ENCODE data around the gene TINAGL1. TPM values are rescaled to one million over a fixed set of nuclear protein-coding genes. Genes with fewer than 3 reads are reported as not detected.

Gene TINAGL1
- total RNA-seq, 1 experiment from 2014 or later: 2.5 TPM

GRCh38 chr1:31564606-31564989 lies 11.7 kb upstream of the TINAGL1 start:
- H4K20me1 ChIP-seq (ENCODE audit: control insufficient read depth, insufficient read depth, insufficient read length): no peaks in the 10 kb centered on the region
- WGBS (ENCODE audit: extremely low coverage, insufficient read length, low lambda C conversion rate): no CpG with 5 or more reads among the region's 5 CpGs
- H3K27me3 ChIP-seq (ENCODE audit: insufficient read depth, low read length): no peaks in the 10 kb centered on the region
- H3T11ph ChIP-seq (ENCODE audit: low read length): no peak overlapping the region
- no peak overlapping the region for H2BK5ac ChIP-seq (ENCODE audit: insufficient read length, low read length)
- no peak overlapping the region; the same call in 1 of the 2 replicates for H3K14ac ChIP-seq (ENCODE audit: insufficient read depth, low read length)
- no peaks in the 10 kb centered on the region for H3K79me2 ChIP-seq (ENCODE audit: insufficient read depth, low read length)
- H3K4me3 Mint-ChIP-seq: no peak overlapping the region
- H3K9me3 ChIP-seq (ENCODE audit: control insufficient read depth, low read depth, low read length): no peaks in the 10 kb centered on the region
- H3K9me3 Mint-ChIP-seq: peaks cover 0 to 3% of the 10 kb centered on the region in 2 experiments; a peak in 3 of 5 replicates
- no peak overlapping the region for H2AFZ ChIP-seq (ENCODE audit: low read length)
- no peak overlapping the region for H3K27ac ChIP-seq (ENCODE audit: insufficient read length, low read depth, low read length)
- no peaks in the 10 kb centered on the region for H3K36me3 Mint-ChIP-seq (ENCODE audit: insufficient read depth in 1 of 3, low read depth in 3 of 3)
- no peak overlapping the region for H2BK20ac ChIP-seq (ENCODE audit: low read depth, low read length, poor library complexity, severe bottlenecking)
- H3K4me1 ChIP-seq (ENCODE audit: insufficient read depth, low read length): peaks cover 5% of the 10 kb centered on the region; the same call in 1 of the 2 replicates
- no peak overlapping the region for H3K56ac ChIP-seq (ENCODE audit: insufficient read length, low read depth, low read length)
- peaks cover 5% of the 10 kb centered on the region for H3K27me3 Mint-ChIP-seq (ENCODE audit: low read depth)
- H3K23ac ChIP-seq (ENCODE audit: insufficient read length, low read depth, low read length): no peak overlapping the region
- no peak overlapping the region for H2BK15ac ChIP-seq (ENCODE audit: low read depth, low read length)
- no peaks in the 10 kb centered on the region for H3K23me2 ChIP-seq (ENCODE audit: insufficient read length, low read depth, low read length, poor library complexity, severe bottlenecking)
- DNase-seq: no peak
- peaks cover 19 to 24% of the 10 kb centered on the region in 2 experiments for H3K4me1 Mint-ChIP-seq
- no peak overlapping the region for H2AK5ac ChIP-seq (ENCODE audit: insufficient read length, low read length)
- H3K4me2 ChIP-seq (ENCODE audit: insufficient read depth, insufficient read length, low read length): no peak overlapping the region
- no peak overlapping the region for H3K18ac ChIP-seq (ENCODE audit: insufficient read length, low read depth, low read length)
- no peak overlapping the region for H4K91ac ChIP-seq (ENCODE audit: insufficient read length, low read depth, low read length)
- peak overlapping the region in 2 of 3 experiments; percentile 46 to 62; a peak in 2 of 7 replicates for H3K27ac Mint-ChIP-seq
- TF ChIP-seq CTCF (conservative IDR thresholded peaks at IDR 0.05): no peak
- H4K5ac ChIP-seq (ENCODE audit: insufficient read length, low read depth, low read length): no peak overlapping the region
- H2BK120ac ChIP-seq (ENCODE audit: low read depth, low read length, poor library complexity, severe bottlenecking): no peak overlapping the region
- peak overlapping the region; percentile 46 for H2BK12ac ChIP-seq (ENCODE audit: insufficient read length, low read depth, low read length)
- H3K9ac ChIP-seq (ENCODE audit: extremely low read depth, insufficient read length, low read length): no peak overlapping the region
- H3K4ac ChIP-seq (ENCODE audit: low read depth, low read length): no peak overlapping the region; the same call in 1 of the 2 replicates
- H3K79me1 ChIP-seq (ENCODE audit: insufficient read depth, low read depth, low read length, poor library complexity, severe bottlenecking): no peaks in the 10 kb centered on the region
- no peak overlapping the region for H4K8ac ChIP-seq (replicated peaks; ENCODE audit: insufficient read length, low read depth, low read length)

Data from H9 (cell line).